HEK293 (cell line): ENCODE data around the gene TYROBP.

Source experiments
- GFI1B ChIP-seq: fragments of 450-650 bp; formaldehyde crosslinking; IDR thresholded peaks from 2 replicates; pipeline ENCODE4 v1.5.1; 2016; ENCODE audit warnings: missing biosample characterization, missing genetic modification characterization
- KLF16 ChIP-seq: fragments of 450-650 bp; formaldehyde crosslinking; IDR thresholded peaks from 2 replicates; pipeline ENCODE4 v1.5.1; 2017; ENCODE audit warnings: missing biosample characterization, missing genetic modification characterization
- OSR2 ChIP-seq: fragments of 450-650 bp; formaldehyde crosslinking; IDR thresholded peaks from 2 replicates; pipeline ENCODE4 v1.5.1; 2016; ENCODE audit warnings: missing biosample characterization, missing genetic modification characterization
- OVOL3 ChIP-seq: fragments of 450-650 bp; formaldehyde crosslinking; IDR thresholded peaks from 2 replicates; pipeline ENCODE4 v1.5.1; 2016; ENCODE audit warnings: missing biosample characterization, missing genetic modification characterization
- PRDM1 ChIP-seq: fragments of 450-650 bp; formaldehyde crosslinking; IDR thresholded peaks from 2 replicates; pipeline ENCODE4; 2016; ENCODE audit warnings: missing biosample characterization, missing genetic modification characterization
- RBAK ChIP-seq: fragments of 450-650 bp; formaldehyde crosslinking; IDR thresholded peaks from 2 replicates; pipeline ENCODE4 v1.5.1; 2016; ENCODE audit warnings: missing biosample characterization, missing genetic modification characterization
- SCRT2 ChIP-seq: fragments of 450-650 bp; formaldehyde crosslinking; IDR thresholded peaks from 2 replicates; pipeline ENCODE4 v1.5.1; 2016; ENCODE audit warnings: missing biosample characterization, missing genetic modification characterization
- SP3 ChIP-seq: fragments of 450-650 bp; formaldehyde crosslinking; IDR thresholded peaks from 2 replicates; pipeline ENCODE4 v1.5.1; 2016; ENCODE audit warnings: missing biosample characterization, missing genetic modification characterization
- TCF7L2 ChIP-seq: IDR thresholded peaks from 2 replicates; pipeline ENCODE4 v1.6.1; 2011; ENCODE audit warnings: low read depth, mild to moderate bottlenecking, inconsistent platforms, low read length, moderate library complexity, borderline replicate concordance
- ZBTB20 ChIP-seq: fragments of 450-650 bp; formaldehyde crosslinking; IDR thresholded peaks from 2 replicates; pipeline ENCODE4 v1.5.1; 2016; ENCODE audit warnings: missing biosample characterization, missing genetic modification characterization
- ZFP3 ChIP-seq: fragments of 450-650 bp; formaldehyde crosslinking; IDR thresholded peaks from 2 replicates; pipeline ENCODE4 v1.5.1; 2016; ENCODE audit warnings: low read depth, missing biosample characterization, missing genetic modification characterization
- ZIC2 ChIP-seq: fragments of 450-650 bp; formaldehyde crosslinking; IDR thresholded peaks from 2 replicates; pipeline ENCODE4 v1.5.1; 2016; ENCODE audit warnings: missing biosample characterization, missing genetic modification characterization
- ZNF10 ChIP-seq: fragments of 450-650 bp; formaldehyde crosslinking; IDR thresholded peaks from 2 replicates; pipeline ENCODE4 v1.5.1; 2017; ENCODE audit warnings: missing biosample characterization, missing genetic modification characterization
- ZNF114 ChIP-seq: fragments of 450-650 bp; formaldehyde crosslinking; IDR thresholded peaks from 2 replicates; pipeline ENCODE4 v1.5.0; 2017; ENCODE audit warnings: missing biosample characterization, missing genetic modification characterization
- ZNF138 ChIP-seq: fragments of 450-650 bp; formaldehyde crosslinking; IDR thresholded peaks from 2 replicates; pipeline ENCODE4 v1.5.1; 2016; ENCODE audit warnings: missing biosample characterization, missing genetic modification characterization, borderline replicate concordance
- ZNF221 ChIP-seq: fragments of 450-650 bp; formaldehyde crosslinking; IDR thresholded peaks from 2 replicates; pipeline ENCODE4 v1.5.1; 2017; ENCODE audit warnings: missing biosample characterization, missing genetic modification characterization, borderline replicate concordance
- ZNF266 ChIP-seq: fragments of 450-650 bp; formaldehyde crosslinking; IDR thresholded peaks from 2 replicates; pipeline ENCODE4 v1.5.1; 2016; ENCODE audit warnings: missing biosample characterization, missing genetic modification characterization, low read depth
- ZNF324 ChIP-seq: fragments of 450-650 bp; formaldehyde crosslinking; IDR thresholded peaks from 2 replicates; pipeline ENCODE4 v1.5.1; 2016; ENCODE audit warnings: missing biosample characterization, missing genetic modification characterization
- ZNF394 ChIP-seq: fragments of 450-650 bp; formaldehyde crosslinking; IDR thresholded peaks from 2 replicates; pipeline ENCODE4 v1.5.1; 2016; ENCODE audit warnings: missing biosample characterization, missing genetic modification characterization, mild to moderate bottlenecking, moderate library complexity, borderline replicate concordance
- ZNF404 ChIP-seq: fragments of 450-650 bp; formaldehyde crosslinking; IDR thresholded peaks from 2 replicates; pipeline ENCODE4 v1.5.1; 2017; ENCODE audit warnings: missing biosample characterization, missing genetic modification characterization
- ZNF501 ChIP-seq: fragments of 450-650 bp; formaldehyde crosslinking; IDR thresholded peaks from 2 replicates; pipeline ENCODE4 v1.5.1; 2016; ENCODE audit warnings: missing biosample characterization, missing genetic modification characterization
- ZNF529 ChIP-seq: fragments of 450-650 bp; formaldehyde crosslinking; IDR thresholded peaks from 2 replicates; pipeline ENCODE4 v1.5.1; 2017; ENCODE audit warnings: missing genetic modification characterization, missing biosample characterization; ENCODE audit not compliant: insufficient replicate concordance
- ZNF548 ChIP-seq: fragments of 450-650 bp; formaldehyde crosslinking; IDR thresholded peaks from 2 replicates; pipeline ENCODE4 v1.5.1; 2016; ENCODE audit warnings: missing biosample characterization, missing genetic modification characterization
- ZNF558 ChIP-seq: fragments of 450-650 bp; formaldehyde crosslinking; IDR thresholded peaks from 2 replicates; pipeline ENCODE4 v1.5.1; 2016; ENCODE audit warnings: missing biosample characterization, missing genetic modification characterization
- ZNF623 ChIP-seq: fragments of 450-650 bp; formaldehyde crosslinking; IDR thresholded peaks from 2 replicates; pipeline ENCODE4 v1.5.1; 2016; ENCODE audit warnings: missing biosample characterization, missing genetic modification characterization
- ZNF791 ChIP-seq: fragments of 450-650 bp; formaldehyde crosslinking; IDR thresholded peaks from 2 replicates; pipeline ENCODE4 v1.5.1; 2016; ENCODE audit warnings: missing biosample characterization, missing genetic modification characterization
- ZSCAN30 ChIP-seq: fragments of 450-650 bp; IDR thresholded peaks from 2 replicates; pipeline ENCODE4 v1.5.1; 2018; ENCODE audit warnings: missing biosample characterization, mild to moderate bottlenecking, missing genetic modification characterization, moderate library complexity
- TF ChIP-seq, protein P1 (sequence below): fragments of 450-650 bp; formaldehyde crosslinking; conservative IDR thresholded peaks from 2 replicates; pipeline ENCODE4 v1.5.1; 2016; ENCODE audit warnings: low read depth, missing biosample characterization, missing genetic modification characterization
- TF ChIP-seq, protein P2 (sequence below): sonication (generic); formaldehyde crosslinking; IDR thresholded peaks from 2 replicates; pipeline ENCODE4 v1.8.1; 2022; ENCODE audit warnings: mild to moderate bottlenecking, moderate library complexity, missing genetic modification reagents
- TF ChIP-seq, protein P3 (sequence below): fragments of 450-650 bp; formaldehyde crosslinking; IDR thresholded peaks from 2 replicates; pipeline ENCODE4 v1.5.1; 2016; ENCODE audit warnings: missing biosample characterization, missing genetic modification characterization, borderline replicate concordance

Gene TYROBP

DNA sequence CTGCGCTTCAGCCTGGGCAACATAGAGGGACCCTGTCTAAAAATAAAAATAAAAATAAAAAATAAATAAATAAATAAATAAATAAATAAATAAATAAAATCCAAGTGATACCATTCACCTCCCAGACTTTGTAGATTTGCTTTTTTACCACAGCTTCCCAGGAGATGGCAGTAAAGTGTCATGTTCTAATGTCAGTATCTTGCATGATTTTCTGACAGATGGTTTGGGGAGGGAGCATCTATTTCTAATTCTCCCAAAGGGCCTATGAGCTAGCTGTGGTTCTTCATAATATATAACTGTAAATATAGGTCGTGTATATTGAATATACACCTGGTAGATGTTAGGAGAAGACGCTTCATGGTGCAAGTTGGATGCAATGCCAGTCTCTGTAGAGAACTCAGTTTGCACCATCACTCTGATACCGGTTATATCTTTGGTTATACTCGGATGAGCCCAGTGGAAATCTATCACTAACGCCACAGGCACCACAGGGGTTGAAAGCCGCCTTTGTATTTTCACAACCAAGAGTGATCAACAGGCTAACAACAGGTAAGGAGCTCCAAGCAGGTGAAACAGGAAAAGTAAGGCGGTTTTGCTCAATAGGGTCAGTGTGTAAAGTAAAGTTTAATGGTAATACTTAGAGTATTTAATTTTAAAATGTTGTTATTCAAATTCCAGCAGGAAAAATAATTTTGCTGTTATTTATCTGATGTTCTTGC, 25.8 kb downstream of the TYROBP start (continued):
- no peak for TF ChIP-seq ZNF114
- no peak for TF ChIP-seq ZIC2 (tag by site-specific recombination)
- TF ChIP-seq OSR2 (tag by site-specific recombination), result no peak
- TF ChIP-seq ZBTB20 (tag by site-specific recombination), result no peak
- peak; percentile 100 for TF ChIP-seq ZNF404
- no peak for TF ChIP-seq PRDM1
- TF ChIP-seq ZNF501, result peak; percentile 100
- TF ChIP-seq ZNF623, result peak; percentile 98
- peak; percentile 95 for TF ChIP-seq ZNF791 (tag by site-specific recombination)
- TF ChIP-seq ZNF138, result peak; percentile 100
- TF ChIP-seq ZNF324 (tag by site-specific recombination), result peak; percentile 73; the same call in 1 of the 2 replicates
- TF ChIP-seq OVOL3, result peak; percentile 97; the same call in 1 of the 2 replicates
- TF ChIP-seq ZNF558 (tag by site-specific recombination), result peak; percentile 98
- TF ChIP-seq, protein P1, sequence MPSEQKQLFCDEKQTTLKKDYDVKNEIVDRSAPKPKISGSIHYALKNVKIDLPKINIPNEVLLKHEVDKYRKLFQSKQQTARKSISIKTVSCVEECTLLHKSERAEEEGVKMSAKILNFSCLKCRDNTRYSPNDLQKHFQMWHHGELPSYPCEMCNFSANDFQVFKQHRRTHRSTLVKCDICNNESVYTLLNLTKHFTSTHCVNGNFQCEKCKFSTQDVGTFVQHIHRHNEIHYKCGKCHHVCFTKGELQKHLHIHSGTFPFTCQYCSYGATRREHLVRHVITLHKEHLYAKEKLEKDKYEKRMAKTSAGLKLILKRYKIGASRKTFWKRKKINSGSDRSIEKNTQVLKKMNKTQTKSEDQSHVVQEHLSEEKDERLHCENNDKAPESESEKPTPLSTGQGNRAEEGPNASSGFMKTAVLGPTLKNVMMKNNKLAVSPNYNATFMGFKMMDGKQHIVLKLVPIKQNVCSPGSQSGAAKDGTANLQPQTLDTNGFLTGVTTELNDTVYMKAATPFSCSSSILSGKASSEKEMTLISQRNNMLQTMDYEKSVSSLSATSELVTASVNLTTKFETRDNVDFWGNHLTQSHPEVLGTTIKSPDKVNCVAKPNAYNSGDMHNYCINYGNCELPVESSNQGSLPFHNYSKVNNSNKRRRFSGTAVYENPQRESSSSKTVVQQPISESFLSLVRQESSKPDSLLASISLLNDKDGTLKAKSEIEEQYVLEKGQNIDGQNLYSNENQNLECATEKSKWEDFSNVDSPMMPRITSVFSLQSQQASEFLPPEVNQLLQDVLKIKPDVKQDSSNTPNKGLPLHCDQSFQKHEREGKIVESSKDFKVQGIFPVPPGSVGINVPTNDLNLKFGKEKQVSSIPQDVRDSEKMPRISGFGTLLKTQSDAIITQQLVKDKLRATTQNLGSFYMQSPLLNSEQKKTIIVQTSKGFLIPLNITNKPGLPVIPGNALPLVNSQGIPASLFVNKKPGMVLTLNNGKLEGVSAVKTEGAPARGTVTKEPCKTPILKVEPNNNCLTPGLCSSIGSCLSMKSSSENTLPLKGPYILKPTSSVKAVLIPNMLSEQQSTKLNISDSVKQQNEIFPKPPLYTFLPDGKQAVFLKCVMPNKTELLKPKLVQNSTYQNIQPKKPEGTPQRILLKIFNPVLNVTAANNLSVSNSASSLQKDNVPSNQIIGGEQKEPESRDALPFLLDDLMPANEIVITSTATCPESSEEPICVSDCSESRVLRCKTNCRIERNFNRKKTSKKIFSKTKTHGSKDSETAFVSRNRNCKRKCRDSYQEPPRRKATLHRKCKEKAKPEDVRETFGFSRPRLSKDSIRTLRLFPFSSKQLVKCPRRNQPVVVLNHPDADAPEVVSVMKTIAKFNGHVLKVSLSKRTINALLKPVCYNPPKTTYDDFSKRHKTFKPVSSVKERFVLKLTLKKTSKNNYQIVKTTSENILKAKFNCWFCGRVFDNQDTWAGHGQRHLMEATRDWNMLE, result peak; percentile 100
- TF ChIP-seq SP3, result peak; percentile 74
- TF ChIP-seq ZNF221 (tag by site-specific recombination), result no peak; the same call in 1 of the 2 replicates
- peak; percentile 100 for TF ChIP-seq ZNF394
- peak; percentile 94 for TF ChIP-seq SCRT2 (tag by site-specific recombination)
- TF ChIP-seq, protein P2, sequence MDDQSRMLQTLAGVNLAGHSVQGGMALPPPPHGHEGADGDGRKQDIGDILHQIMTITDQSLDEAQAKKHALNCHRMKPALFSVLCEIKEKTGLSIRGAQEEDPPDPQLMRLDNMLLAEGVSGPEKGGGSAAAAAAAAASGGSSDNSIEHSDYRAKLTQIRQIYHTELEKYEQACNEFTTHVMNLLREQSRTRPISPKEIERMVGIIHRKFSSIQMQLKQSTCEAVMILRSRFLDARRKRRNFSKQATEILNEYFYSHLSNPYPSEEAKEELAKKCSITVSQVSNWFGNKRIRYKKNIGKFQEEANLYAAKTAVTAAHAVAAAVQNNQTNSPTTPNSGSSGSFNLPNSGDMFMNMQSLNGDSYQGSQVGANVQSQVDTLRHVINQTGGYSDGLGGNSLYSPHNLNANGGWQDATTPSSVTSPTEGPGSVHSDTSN (CRISPR knock-in tag), result no peak
- TF ChIP-seq GFI1B (tag by site-specific recombination), result peak; percentile 96
- TF ChIP-seq, protein P3, sequence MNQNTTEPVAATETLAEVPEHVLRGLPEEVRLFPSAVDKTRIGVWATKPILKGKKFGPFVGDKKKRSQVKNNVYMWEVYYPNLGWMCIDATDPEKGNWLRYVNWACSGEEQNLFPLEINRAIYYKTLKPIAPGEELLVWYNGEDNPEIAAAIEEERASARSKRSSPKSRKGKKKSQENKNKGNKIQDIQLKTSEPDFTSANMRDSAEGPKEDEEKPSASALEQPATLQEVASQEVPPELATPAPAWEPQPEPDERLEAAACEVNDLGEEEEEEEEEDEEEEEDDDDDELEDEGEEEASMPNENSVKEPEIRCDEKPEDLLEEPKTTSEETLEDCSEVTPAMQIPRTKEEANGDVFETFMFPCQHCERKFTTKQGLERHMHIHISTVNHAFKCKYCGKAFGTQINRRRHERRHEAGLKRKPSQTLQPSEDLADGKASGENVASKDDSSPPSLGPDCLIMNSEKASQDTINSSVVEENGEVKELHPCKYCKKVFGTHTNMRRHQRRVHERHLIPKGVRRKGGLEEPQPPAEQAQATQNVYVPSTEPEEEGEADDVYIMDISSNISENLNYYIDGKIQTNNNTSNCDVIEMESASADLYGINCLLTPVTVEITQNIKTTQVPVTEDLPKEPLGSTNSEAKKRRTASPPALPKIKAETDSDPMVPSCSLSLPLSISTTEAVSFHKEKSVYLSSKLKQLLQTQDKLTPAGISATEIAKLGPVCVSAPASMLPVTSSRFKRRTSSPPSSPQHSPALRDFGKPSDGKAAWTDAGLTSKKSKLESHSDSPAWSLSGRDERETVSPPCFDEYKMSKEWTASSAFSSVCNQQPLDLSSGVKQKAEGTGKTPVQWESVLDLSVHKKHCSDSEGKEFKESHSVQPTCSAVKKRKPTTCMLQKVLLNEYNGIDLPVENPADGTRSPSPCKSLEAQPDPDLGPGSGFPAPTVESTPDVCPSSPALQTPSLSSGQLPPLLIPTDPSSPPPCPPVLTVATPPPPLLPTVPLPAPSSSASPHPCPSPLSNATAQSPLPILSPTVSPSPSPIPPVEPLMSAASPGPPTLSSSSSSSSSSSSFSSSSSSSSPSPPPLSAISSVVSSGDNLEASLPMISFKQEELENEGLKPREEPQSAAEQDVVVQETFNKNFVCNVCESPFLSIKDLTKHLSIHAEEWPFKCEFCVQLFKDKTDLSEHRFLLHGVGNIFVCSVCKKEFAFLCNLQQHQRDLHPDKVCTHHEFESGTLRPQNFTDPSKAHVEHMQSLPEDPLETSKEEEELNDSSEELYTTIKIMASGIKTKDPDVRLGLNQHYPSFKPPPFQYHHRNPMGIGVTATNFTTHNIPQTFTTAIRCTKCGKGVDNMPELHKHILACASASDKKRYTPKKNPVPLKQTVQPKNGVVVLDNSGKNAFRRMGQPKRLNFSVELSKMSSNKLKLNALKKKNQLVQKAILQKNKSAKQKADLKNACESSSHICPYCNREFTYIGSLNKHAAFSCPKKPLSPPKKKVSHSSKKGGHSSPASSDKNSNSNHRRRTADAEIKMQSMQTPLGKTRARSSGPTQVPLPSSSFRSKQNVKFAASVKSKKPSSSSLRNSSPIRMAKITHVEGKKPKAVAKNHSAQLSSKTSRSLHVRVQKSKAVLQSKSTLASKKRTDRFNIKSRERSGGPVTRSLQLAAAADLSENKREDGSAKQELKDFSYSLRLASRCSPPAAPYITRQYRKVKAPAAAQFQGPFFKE (tag by site-specific recombination), result no peak
- TF ChIP-seq TCF7L2, result no peak
- 0 out of 2 replicates have a peak, but pooled peaks have one; percentile 40 for TF ChIP-seq ZNF548 (tag by site-specific recombination)
- TF ChIP-seq ZFP3 (tag by site-specific recombination), result peak; percentile 74
- no peak for TF ChIP-seq ZNF529 (tag by site-specific recombination)
- TF ChIP-seq ZNF266 (tag by site-specific recombination), result peak; percentile 99
- no peak for TF ChIP-seq ZSCAN30 (tag by site-specific recombination)
- peak; percentile 37; the same call in 1 of the 2 replicates for TF ChIP-seq KLF16
- peak; percentile 95 for TF ChIP-seq RBAK (tag by site-specific recombination)
- TF ChIP-seq ZNF10 (tag by site-specific recombination), result peak; percentile 83; the same call in 1 of the 2 replicates
